Transverse colon (tissue), 4 donors: ENCODE results near the gene C1QTNF2. TPM values are rescaled to one million over a fixed set of nuclear protein-coding genes. Genes with fewer than 3 reads are reported as not detected.

ENCODE experiments used
- DNase-seq: peaks from one replicate; pipeline ENCODE4 v3.0.0-alpha.2; 2019
- H3K27ac ChIP-seq, 4 donors: fragments of 200-600 bp; sonication (generic); 2 replicates each; pipeline ENCODE4 v1.5.1; 2016 to 2018; ENCODE audit warnings: inconsistent platforms in 4 of 4
- H3K27me3 ChIP-seq: fragments of 200-600 bp; sonication (generic); 2 replicates; pipeline ENCODE4 v1.5.1; 2017; ENCODE audit warnings: inconsistent platforms
- H3K36me3 ChIP-seq, 4 donors: fragments of 200-600 bp; sonication (generic); 2 replicates each; pipeline ENCODE4 v1.5.1; 2017 to 2019; ENCODE audit warnings: inconsistent platforms in 4 of 4
- H3K4me1 ChIP-seq, 4 donors: fragments of 200-600 bp; sonication (generic); 2 replicates each; pipeline ENCODE4 v1.5.1; 2017 to 2020; ENCODE audit warnings: inconsistent platforms in 4 of 4
- H3K4me3 ChIP-seq, 4 donors: fragments of 200-600 bp; sonication (generic); 1 replicate in 1 of 4; 2 replicates in 3 of 4; pipeline versions ENCODE4 v1.5.1 to v1.6.1; 2017 to 2019; ENCODE audit warnings: inconsistent platforms in 4 of 4
- H3K9me3 ChIP-seq, 2 donors: fragments of 200-600 bp; sonication (generic); 2 replicates each; pipeline ENCODE4 v1.5.1; 2017 to 2019; ENCODE audit warnings: inconsistent platforms in 2 of 2
- EP300 ChIP-seq: sonication (generic); formaldehyde crosslinking; IDR thresholded peaks from one replicate; pipeline ENCODE4 v1.6.1; 2017; ENCODE audit warnings: antibody characterized with exemption, low read depth
- POLR2A ChIP-seq: fragments of 450-650 bp; IDR thresholded peaks from one replicate; pipeline ENCODE4 v1.6.1; 2016; ENCODE audit warnings: antibody characterized with exemption, mild to moderate bottlenecking, moderate library complexity
- POLR2AphosphoS5 ChIP-seq, 3 donors: sonication (generic); formaldehyde crosslinking; IDR thresholded peaks; one replicate each; pipeline ENCODE4 v1.6.1; 2016; ENCODE audit warnings: antibody characterized with exemption in 3 of 3
- WGBS, 2 donors: methylation state at CpG; one replicate each; pipeline ENCODE4 v1.1.5; 2018; ENCODE audit warnings: low coverage in 1 of 2; 5-methylcytosine and 5-hydroxymethylcytosine counted together
- in situ Hi-C, 4 donors: fragments of 200-750 bp; cut with MboI; loops; one replicate each; pipeline versions ENCODE4 v1.15.0 to v1.15.1; 2017; ENCODE audit warnings: low sequenced_read_pairs in 3 of 4, low pct_ligation_motif_present in 1 of 4, low pct_unique_long_range_greater_than_20kb in 1 of 4
- intact Hi-C: fragments of 100-400 bp; cut with DNase I; formaldehyde crosslinking; loops from one replicate; pipeline ENCODE4 v1.15.1; 2023; ENCODE audit warnings: low total_unique reads
- total RNA-seq, 4 donors: library from RNA; depleted of rRNA; stranded (reverse); fragments of >200 nt; gene quantifications; one replicate each; pipeline ENCODE4 v1.1.0, GENCODE V29; 2016
- TF ChIP-seq, protein P1 (sequence below), 5 experiments: fragments of 200-600 bp in 3 of 5; fragments of 450-650 bp in 2 of 5; sonication (generic) in 3 of 5; IDR thresholded peaks; 1 replicate in 2 of 5; 2 replicates in 3 of 5; pipeline ENCODE4 v1.5.1; 2016 to 2017; ENCODE audit warnings: antibody characterized with exemption in 5 of 5, inconsistent platforms in 3 of 5, mild to moderate bottlenecking in 2 of 5, moderate library complexity in 1 of 5

Gene C1QTNF2
- total RNA-seq, 4 donors from 2014 or later: 0.41 to 2.2 (median 0.79) TPM; not detected in 1

DNA sequence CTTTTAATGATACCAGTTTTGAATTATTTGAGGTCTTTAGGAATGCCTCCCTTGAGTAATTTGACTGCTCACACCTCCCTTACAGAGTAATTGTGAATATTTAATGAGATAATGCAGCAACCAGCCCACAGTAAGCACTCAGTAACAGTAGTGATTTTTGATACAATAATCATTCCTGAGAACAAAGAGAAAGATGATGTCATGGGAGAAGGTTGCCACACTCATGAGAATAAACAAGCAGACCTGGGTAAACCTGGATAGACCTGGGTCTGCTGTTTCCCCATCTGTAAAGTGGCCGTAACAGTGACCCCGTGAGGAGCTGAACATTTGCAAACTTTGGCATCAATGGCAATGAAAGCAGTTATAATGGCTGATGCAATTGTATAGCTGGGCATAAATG is 4.2 kb downstream of the C1QTNF2 start:
- intact Hi-C loops: no loop called here

GRCh38 chr5:160363660-160364395 is 6.6 kb downstream of the C1QTNF2 start:
- Histone ChIP-seq H3K27ac (peak overlapping the region; percentile 7 to 57 (median 48)), H3K27me3 (no peaks in the 10 kb centered on the region), H3K4me1 (peaks cover 5 to 30% (median 12%) of the 10 kb centered on the region in 4 donors), H3K9me3 (no peaks in the 10 kb centered on the region), H3K36me3 (no peaks in the 10 kb centered on the region), H3K4me3 (no peak overlapping the region)
- intact Hi-C loops (no loop called here), in situ Hi-C loops (no loop called here)
- TF ChIP-seq, protein P1, sequence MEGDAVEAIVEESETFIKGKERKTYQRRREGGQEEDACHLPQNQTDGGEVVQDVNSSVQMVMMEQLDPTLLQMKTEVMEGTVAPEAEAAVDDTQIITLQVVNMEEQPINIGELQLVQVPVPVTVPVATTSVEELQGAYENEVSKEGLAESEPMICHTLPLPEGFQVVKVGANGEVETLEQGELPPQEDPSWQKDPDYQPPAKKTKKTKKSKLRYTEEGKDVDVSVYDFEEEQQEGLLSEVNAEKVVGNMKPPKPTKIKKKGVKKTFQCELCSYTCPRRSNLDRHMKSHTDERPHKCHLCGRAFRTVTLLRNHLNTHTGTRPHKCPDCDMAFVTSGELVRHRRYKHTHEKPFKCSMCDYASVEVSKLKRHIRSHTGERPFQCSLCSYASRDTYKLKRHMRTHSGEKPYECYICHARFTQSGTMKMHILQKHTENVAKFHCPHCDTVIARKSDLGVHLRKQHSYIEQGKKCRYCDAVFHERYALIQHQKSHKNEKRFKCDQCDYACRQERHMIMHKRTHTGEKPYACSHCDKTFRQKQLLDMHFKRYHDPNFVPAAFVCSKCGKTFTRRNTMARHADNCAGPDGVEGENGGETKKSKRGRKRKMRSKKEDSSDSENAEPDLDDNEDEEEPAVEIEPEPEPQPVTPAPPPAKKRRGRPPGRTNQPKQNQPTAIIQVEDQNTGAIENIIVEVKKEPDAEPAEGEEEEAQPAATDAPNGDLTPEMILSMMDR (IDR thresholded peaks at IDR 0.05): no peak
- TF ChIP-seq EP300: no peak
- TF ChIP-seq POLR2A: no peak
- no peak for TF ChIP-seq POLR2AphosphoS5 (IDR thresholded peaks at IDR 0.05)
- 76 to 79% methylated on average over 8 to 13 of the region's 13 CpGs for WGBS, 2 donors
- DNase-seq: no peak

More for the DNA sequence above, 4.2 kb downstream of the C1QTNF2 start:
- Histone ChIP-seq H3K27ac (no peak overlapping the region), H3K36me3 (no peaks in the 10 kb centered on the region), H3K27me3 (no peaks in the 10 kb centered on the region), H3K4me1 (peaks cover 3 to 20% (median 12%) of the 10 kb centered on the region in 4 donors), H3K4me3 (no peak overlapping the region), H3K9me3 (no peaks in the 10 kb centered on the region)
- 71% methylated on average over 2 of the region's 2 CpGs; no CpG with 5 or more reads in 1 of the 2 donors for WGBS, 2 donors
- TF ChIP-seq EP300 (no peak), POLR2AphosphoS5 (IDR thresholded peaks at IDR 0.05) (no peak), POLR2A (no peak)
- TF ChIP-seq, protein P1 (IDR thresholded peaks at IDR 0.05): no peak
- DNase-seq: no peak
- in situ Hi-C loops: no loop called here

GRCh38 chr5:160363211-160363610 is 7.2 kb downstream of the C1QTNF2 start:
- no peak for DNase-seq
- 57% methylated on average over 3 of the region's 3 CpGs; no CpG with 5 or more reads in 1 of the 2 donors for WGBS, 2 donors
- TF ChIP-seq EP300: no peak
- TF ChIP-seq, protein P1 (IDR thresholded peaks at IDR 0.05): no peak
- no peak for TF ChIP-seq POLR2AphosphoS5 (IDR thresholded peaks at IDR 0.05)
- TF ChIP-seq POLR2A: no peak
- Histone ChIP-seq H3K4me3 (no peak overlapping the region), H3K27me3 (no peaks in the 10 kb centered on the region), H3K27ac (peak overlapping the region; percentile 7 to 57 (median 48)), H3K9me3 (no peaks in the 10 kb centered on the region), H3K36me3 (no peaks in the 10 kb centered on the region), H3K4me1 (peaks cover 5 to 35% (median 12%) of the 10 kb centered on the region in 4 donors)
- in situ Hi-C loops: no loop called here
- intact Hi-C loops: no loop called here

DNA sequence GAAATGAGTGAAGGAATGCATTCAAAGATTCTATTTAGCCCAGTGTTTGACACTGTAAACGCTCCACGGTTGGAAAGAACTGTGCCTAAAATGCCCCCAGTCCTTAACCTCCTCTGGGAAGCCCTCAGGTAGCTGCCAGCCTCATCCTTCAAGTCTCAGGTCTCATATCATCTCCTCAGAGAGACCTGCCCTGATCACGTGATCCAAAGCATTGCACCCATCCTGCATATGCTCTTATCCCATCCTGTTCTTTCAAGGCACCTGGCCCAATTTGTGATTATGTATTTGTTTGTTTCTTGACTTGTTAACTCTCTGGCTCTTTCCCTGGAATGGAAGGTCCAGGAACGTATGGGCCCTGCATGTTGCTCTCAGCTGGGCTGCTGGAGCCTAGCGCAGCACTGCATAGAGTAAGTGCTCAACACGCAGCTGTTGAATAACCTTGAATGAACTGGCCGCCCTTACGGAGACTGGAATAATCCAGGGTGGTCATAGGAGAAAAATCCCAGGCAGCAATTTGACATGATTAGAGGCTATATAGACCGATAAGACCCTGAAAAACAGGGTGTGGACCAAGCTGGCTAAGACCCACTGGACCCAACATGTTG is 8.7 kb downstream of the C1QTNF2 start:
- no peak overlapping the region for H3K27ac ChIP-seq

More for the DNA sequence above, 8.7 kb downstream of the C1QTNF2 start:
- peaks cover 5 to 38% (median 12%) of the 10 kb centered on the region in 4 donors for H3K4me1 ChIP-seq
- intact Hi-C loops: no loop called here
- no peak overlapping the region for H3K4me3 ChIP-seq
- no peaks in the 10 kb centered on the region for H3K27me3 ChIP-seq
- no peaks in the 10 kb centered on the region for H3K9me3 ChIP-seq
- in situ Hi-C loops: no loop called here
- TF ChIP-seq, protein P1 (IDR thresholded peaks at IDR 0.05): no peak
- TF ChIP-seq EP300: no peak
- no peak for TF ChIP-seq POLR2A
- TF ChIP-seq POLR2AphosphoS5 (IDR thresholded peaks at IDR 0.05): no peak
- no peak for DNase-seq
- H3K36me3 ChIP-seq: no peaks in the 10 kb centered on the region
- WGBS, 2 donors: 69 to 87% methylated on average over 3 to 9 of the region's 9 CpGs
